SIG-M5 treated with dmso at 0.1 percent for 504 hours (cell line): ENCODE measurements around the gene ADAMTSL2.

Experiments used
- DNase-seq: peaks from one replicate; lab custom pipeline; 2025; ENCODE audit not compliant: unreplicated experiment; lab: John Stamatoyannopoulos, UW

ADAMTSL2 gene

DNA sequence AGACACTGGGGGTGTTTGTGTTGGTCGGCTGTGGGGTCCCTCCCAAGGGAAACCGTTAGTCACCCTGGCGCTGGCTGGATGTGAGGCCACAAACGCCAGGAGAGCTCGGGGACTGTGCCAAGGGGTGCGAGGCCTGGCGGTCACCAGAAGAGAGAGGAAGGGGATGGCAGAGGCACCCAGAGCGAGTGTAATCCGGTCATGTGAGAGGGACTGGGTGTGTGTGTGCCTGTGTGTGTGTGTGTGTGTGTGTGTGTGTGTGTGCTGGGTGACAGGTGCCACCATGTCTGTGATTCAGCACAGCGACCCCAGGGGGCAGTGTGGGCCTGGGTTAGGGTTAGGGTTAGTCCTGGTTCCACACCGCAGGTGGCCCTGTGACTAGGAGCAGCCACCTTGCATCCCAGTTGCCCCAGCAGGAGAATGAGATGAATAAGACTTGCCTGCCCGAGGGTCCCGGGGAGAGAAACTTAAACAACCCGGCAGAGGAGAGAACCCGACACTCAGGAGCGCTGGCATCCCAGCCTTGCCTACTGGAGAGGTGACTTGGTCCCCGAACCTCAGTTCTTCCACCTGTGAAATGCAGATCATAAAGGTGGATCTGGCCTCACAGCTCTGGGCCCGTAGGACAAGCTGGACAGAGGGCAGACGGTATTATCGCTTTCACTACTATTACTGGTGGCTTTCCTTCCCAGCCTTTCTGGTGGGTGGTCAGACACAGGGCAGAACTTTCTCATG is 1.4 kb upstream of the ADAMTSL2 start:
- DNase-seq = peak; percentile 17

DNA sequence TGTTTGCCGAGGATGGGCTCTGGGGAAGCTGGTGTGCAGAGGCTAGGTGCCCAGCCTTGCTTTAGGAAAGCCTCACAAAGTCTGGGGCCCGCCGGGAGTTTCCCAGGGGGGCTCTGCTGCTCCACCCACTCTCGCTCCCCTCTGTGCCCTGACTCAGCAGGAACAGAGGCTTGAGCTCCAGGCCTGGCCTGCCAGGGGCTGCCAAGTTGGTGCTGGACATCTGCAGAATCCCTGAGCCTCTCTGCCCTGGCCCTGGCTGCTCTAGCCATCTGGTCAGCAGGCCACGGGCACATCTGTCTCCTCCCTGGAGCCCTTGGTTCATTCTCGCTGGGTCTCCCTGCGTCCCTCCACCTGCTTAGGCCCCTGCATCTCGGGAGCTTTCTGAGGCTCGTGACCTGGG is 647 bp upstream of the ADAMTSL2 start:
- DNase-seq = no peak

DNA sequence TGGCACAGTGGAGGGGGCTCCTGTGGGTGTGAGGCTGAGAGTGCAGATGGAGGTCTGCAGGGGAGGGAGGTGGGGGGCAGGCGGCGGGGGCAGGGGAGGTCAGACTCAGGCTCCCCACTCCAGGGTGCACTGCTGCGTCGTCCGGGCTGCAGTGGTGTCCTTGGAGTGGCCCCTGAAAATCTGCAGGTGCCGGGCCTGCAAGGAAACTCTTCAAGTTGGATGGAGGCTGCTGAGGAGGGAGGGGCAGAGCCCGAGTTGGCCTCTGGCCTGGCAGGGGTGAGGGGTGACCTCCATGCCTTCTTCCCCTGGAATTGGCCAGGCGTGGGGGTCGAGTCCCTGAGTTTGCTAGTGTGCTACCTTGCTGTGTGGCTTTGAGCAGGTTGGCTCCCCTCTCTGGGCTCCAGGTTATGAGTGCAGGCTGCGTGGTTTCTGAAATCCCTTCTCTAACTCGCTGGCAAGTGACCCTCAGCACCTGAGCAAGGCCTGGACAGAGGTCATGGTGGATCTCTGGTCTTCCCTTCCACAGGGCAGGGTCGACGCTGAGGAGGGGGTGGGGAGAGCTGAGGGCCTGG is 888 bp downstream of the ADAMTSL2 start:
- no peak for DNase-seq

DNA sequence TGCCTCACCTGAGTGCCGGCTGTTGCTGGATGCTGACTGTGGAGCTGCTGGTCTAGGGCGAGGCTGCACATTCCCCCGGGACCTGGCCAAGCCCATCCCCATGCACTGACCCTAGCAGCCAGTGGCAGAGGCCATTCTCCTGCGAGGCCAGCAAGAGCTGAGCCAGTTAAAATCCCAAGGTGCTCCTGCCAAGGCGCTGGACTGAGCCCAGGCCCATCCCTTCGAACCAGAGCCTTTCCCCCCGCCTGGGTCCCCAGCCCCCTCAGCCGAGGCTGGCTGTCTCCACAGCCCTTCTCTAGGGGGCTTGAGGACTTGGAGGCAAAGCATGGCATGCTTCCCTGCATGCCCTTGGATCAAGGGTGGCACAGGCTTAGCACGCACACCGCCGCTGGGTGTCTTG is 1.6 kb downstream of the ADAMTSL2 start:
- no peak for DNase-seq

DNA sequence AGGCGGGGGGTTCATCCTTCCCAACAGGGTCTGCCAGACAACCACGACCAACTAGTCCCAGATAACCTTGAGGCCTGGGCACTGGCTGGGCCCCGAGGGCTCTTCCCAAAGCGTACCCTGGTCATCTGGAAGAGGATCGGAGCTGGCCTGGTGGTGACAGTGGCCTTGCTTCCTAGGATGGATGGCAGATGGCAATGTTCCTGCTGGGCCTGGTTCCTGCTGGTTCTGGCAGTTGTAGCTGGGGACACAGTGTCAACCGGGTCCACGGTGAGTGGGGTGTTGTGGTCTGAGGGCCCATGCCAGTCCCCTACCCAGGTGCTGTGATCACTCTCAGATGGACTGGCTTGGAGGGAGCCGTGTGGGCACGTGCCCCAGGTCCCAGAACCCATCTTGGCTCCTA is 2.0 kb downstream of the ADAMTSL2 start:
- no peak for DNase-seq

DNA sequence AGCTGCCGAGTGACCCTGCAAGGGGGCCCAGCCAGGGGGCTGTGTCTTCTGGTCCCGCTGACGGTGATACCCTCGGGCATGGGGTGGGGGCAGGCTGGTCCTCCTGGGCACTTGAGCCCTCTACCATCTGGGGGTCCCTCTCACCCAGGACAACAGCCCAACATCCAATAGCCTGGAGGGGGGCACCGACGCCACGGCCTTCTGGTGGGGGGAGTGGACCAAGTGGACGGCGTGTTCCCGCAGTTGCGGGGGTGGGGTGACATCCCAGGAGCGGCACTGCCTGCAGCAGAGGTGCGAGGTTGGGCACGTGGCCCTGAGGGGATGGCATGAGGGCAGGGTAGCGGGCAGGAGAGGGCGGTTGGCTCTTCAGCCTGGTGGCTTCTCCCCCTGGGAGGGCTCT is 2.8 kb downstream of the ADAMTSL2 start:
- no peak for DNase-seq

DNA sequence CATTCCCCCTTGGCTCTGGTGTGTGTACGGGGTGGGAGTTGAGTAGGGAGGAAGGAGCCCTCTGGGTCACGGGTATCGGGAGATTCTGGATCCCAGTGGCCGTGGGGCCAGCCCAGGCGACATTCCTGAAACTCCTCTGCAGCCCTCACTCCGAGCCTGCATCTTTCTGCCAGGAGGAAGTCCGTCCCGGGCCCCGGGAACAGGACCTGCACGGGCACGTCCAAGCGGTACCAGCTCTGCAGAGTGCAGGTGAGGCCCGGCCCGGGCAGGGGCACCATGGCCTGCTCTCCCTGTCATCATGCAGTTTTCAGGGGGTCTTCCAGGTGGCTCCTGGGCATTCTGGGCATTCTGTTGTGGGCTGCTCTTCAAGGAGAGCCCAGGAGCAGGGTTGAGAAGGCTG is 3.7 kb downstream of the ADAMTSL2 start:
- no peak for DNase-seq

DNA sequence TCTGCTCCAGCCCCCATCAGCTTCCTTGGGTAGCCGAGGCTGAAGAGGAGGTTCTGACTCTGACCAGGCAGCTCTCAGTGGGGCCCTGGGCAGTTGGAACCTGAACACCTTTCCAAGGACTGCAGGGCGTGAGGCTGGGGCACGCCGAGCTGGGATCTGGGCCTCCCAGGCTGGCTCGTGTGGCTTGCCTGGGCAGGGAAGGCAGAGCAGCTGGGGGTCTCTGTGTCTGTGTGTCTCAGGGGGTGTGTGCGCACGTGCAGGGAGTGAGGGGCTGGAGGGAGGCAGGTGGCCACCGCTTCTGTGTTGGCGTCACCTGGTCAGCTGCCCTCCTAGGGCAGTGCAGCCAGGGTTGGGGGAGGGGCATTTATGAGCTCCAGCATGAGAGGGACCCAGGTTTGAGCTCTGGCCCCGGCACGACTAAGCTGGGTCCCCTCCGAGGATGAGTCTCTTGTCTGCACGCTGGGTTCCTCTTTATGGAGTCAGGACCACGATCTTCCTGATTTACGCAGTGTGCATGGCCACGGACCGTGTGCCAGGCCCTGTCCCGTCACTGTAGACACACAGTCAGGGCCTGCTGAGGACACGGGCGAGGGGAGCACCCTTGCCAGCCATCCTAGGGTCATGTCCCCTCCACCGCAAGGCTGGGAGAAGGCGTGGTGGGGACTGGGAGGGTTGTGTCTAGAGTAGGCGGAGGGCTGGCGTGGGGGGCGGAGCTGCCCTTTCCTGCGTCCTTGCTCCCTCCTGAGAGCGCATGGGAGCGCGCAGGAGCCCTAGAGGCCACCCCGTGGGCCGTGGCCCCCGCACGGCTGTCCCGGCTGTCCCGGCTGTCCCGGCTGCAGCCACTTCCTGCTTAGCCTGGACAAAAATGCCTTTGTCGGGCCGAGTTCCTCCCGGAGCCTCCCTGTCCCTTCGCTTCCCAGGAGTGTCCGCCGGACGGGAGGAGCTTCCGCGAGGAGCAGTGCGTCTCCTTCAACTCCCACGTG is 4.6 kb downstream of the ADAMTSL2 start:
- no peak for DNase-seq

DNA sequence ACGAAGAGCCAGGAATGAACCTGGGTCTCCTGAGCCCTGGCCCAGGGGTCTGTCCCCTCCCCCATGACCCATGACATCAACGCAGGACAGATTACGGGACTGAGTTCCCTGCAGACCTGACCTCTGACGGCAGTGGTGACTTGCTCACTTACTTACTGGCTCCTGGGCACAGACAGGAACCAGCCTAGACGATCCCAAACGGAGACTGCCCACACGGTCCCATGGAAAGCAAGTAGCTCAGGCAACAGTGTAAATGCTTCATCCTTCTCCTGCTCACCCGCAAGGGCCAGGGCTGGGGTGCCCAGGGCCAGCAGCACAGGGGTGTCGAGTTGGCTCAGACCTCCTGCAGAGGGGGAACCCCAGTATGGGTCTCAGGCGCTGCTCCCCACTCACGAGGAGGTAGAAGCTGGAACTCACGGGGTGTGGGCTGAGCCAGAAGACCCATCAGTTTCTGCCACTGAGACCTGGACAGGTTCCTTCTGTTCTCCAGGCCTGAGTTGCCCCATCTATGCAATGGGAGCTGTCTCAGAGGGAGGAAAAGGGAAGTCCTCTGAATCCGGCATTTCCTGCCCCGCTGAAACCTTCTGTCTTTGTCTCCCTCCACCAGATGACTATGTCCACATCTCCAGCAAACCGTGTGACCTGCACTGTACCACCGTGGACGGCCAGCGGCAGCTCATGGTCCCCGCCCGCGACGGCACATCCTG is 5.6 kb downstream of the ADAMTSL2 start:
- peak; percentile 42 for DNase-seq

DNA sequence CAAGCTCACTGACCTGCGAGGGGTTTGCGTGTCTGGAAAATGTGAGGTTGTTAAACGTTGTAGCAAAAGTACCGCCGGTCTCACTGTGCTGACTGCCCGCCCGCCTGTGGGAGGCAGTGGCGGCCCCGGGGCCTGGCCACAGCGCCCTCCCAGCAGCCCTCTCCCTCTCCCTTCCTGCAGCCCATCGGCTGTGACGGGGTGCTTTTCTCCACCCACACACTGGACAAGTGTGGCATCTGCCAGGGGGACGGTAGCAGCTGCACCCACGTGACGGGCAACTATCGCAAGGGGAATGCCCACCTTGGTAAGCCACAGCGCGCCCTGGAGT is 6.2 kb downstream of the ADAMTSL2 start:
- DNase-seq = no peak

DNA sequence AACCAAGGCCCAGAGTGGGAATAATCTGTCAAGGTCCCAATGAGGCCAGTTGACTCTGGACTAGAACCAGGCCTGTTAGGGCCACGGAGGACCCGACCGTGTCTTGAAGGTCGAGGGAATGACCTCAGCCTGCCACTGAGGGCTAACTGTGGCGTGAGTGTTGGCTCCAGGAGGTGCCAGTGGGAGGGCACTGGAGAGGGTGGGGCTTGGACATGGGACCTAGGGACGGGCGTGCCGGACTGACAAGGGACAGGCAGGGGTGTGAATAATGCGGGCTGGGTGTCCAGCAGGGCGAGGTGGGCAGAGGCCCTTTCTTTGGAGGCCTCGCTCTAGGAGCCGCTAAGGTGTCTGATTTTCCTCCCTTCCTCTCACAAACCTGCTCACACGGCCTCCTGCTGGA is 7.5 kb downstream of the ADAMTSL2 start:
- no peak for DNase-seq

DNA sequence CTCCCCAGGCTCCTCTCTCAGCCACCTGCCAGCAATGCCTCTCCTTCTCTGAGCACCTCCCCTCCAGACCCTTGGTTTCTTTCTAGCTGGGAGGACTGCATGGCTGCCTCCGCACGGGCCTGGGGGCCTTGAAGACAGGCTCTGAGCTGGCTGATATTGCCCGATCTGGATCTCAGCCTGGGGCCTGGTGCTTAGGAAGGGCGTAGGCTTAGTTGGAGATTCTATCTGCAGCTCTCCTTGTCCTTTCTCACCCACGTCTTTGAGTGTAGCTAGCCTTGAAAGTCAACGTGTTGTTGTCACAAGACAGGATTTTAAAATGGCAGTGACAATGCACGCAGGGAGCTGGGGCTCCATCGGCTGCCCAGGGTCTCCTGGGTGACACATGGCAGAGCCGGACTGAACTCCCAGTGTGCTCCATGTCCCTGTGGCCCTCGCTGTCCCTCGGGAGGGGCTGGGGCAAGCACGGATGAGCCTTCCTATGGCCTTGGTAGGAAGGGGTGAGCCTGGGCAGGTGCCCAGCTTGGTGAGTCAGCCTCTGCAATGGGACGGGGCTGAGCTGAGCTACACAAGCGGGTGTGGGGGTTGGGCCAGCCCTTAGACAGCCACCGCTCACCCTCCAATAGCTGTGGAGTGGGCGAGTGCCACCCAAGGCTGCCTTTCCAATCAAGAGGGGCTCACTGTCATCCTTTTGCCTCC is 9.4 kb downstream of the ADAMTSL2 start:
- DNase-seq = no peak

DNA sequence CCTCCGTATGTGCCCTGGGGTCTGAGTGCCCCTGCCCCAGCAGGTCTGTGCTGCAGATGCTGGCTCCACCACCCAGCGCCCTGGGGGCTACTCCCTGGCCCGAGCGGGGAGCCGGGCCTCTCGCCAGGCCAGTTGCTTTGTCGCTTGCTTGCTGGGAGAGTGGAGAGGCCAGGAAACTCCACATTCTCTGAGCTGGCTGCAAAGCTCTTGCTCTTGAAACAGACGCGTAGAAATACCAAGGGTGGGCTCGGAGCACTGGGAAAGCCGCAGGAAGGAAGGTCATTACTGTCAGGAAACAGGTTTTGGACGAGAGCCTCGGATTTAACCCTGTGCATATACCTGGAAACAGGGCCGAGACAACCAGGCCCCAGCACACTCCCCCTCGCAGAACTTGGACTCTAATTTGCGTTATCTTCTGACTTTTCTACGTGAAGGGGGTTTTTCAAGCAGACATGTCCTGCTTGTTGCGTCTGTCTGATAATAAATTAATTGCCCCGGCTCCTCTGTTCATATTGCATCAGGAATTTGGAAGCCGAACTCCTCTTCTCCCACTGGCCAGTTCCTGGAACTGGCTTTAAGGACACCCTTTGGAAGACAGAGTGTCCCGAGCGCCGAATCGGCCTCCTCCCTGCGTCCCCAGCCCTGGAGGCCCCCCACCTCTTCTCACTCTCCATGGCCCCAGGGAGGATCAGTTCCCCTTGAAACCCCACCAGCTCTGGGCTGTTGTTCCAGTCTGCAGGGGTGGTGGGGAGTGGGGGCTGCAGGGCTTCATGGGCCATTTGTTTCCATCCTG is 11.2 kb downstream of the ADAMTSL2 start:
- no peak for DNase-seq

DNA sequence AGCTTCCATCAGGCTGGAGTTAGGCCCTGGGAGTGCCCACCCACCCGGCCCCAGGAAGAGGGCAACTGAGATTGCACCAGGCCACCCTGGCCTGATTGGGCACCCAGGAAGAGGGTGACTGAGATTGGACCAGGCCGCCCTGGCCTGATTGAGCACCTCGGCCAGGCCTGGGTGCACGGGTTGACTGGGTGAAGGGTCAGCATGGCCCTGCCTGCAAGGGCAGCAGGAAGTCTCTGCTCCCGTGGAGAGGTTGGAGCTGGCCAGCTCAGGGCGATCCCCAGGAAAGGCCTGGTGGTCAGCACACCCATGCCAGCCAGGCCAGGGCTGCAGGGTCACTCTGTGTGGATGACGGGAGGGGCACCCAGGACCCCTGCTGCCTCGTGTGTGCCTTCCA is 11.8 kb downstream of the ADAMTSL2 start:
- no peak for DNase-seq

DNA sequence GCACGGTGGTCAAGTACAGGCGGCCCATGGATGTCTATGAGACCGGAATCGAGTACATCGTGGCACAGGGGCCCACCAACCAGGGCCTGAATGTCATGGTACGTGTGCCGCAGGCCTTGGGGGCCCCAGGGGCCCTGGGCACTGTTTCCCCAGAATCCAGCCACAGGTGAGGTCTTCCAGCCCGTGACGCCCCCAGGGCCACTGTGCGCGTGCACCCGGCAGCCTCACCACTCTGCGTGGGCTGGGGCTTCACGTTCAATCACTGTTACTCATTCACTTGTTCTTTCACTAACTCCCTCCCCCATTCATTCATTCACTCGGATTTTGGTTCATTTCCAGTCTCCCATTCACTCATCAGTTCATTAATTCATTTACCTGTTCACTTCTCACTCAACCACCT is 12.6 kb downstream of the ADAMTSL2 start:
- DNase-seq = no peak

DNA sequence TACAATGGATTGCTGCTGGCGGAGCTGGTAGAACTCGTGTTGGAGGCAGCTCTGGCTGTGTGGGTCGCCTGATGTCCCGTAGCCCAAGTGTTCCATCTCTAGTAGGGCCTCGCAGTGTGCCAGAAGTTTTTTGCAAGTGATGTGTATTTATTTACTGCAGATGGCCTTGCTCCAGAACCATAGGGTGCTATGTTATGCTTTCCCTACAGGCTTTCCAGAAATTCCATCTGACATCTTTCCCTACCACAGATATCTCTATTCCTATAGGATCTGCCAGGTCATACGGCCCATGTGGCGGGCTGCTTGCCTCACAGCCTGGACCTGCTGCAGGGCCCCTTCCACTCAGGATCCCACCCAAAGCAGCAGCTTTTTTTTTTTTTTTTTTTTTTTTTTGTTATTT is 16.9 kb downstream of the ADAMTSL2 start:
- DNase-seq = no peak

DNA sequence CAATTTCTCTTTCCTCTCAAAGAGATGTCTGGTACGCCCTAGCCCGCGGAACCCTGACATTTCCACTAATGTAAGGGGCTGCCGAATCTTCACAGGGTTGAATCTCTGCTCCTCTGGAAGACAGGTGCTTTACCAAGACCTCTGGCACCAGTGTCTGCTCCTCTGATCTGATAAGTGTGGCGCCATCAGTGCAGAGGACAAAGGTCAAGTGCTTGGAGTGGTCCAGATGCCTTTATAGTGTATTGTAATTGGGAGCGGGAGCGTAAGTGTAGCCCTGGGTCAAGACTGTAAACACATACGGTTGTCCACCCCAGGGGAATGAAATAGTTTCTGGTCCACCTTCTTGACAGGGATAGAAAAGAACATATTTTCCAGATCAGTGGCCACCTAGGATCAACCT is 17.7 kb downstream of the ADAMTSL2 start:
- DNase-seq = no peak

DNA sequence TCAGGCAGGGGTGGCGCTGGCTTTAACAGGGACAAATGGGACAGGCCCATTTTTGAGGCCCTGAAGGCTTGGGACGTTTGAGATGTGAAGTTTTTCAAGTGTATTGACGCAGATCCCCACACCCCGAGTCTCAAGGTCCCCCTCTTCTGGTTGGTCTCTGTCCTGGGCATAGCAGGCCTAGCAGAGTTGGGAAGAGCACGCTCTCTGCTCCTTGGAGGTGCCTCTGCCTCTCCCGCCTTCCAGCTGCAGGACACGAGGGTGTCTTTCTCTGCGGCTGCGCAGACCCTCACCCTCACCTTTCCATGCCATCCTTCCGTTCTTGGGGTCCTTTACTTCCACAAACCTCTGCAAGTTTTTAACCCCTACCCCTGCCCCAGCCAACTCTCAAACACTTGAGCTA is 18.6 kb downstream of the ADAMTSL2 start:
- DNase-seq = no peak

DNA sequence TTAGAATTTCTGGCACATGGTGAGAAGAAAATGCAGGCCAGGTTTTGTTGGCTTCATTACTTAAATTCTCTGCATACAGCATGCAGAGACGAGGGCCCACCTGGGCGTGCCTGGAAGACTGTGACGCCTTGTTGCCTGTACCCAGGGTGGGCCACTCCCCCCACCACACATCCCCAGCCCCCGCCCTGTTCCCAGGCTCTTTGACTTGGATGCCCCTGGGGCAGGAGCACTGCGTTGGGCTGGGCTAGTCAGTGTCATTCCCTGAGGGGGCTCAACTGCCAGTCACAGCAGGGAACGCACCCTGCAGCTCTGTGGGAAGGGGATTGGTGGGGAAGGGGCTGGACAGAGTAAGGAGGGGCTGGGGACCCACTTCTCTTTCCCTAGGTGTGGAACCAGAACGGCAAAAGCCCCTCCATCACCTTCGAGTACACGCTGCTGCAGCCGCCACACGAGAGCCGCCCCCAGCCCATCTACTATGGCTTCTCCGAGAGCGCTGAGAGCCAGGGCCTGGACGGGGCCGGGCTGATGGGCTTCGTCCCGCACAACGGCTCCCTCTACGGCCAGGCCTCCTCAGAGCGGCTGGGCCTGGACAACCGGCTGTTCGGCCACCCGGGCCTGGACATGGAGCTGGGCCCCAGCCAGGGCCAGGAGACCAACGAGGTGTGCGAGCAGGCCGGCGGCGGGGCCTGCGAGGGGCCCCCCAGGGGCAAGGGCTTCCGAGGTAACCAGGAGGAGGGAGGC is 19.6 kb downstream of the ADAMTSL2 start:
- DNase-seq = no peak
